Measurements from ENCODE around the gene SETDB2.

Gene SETDB2

GRCh38 chr13:49527123-49527522 lies 83.0 kb downstream of the SETDB2 start:
- Histone ChIP-seq H3K27me3 (ENCODE audit: insufficient read depth, low read length, poor library complexity, severe bottlenecking) (no peaks in the 10 kb centered on the region), H3F3A (ENCODE audit: low read depth) (no peaks in the 10 kb centered on the region), H3K4me2 (ENCODE audit: low read depth, low read length, poor library complexity, severe bottlenecking) (no peak overlapping the region), H2AFZ (ENCODE audit: low read length) (no peak overlapping the region), H3K4me1 (ENCODE audit: insufficient read depth, low read length, poor library complexity, severe bottlenecking) (no peaks in the 10 kb centered on the region), H3K9me2 (replicated peaks; ENCODE audit: low read depth, low read length) (no peaks in the 10 kb centered on the region), H3K9me3 (ENCODE audit: insufficient read depth, low read depth, low read length) (no peaks in the 10 kb centered on the region), H4K20me1 (ENCODE audit: insufficient read depth, low read length, poor library complexity, severe bottlenecking) (no peaks in the 10 kb centered on the region), H3K36me3 (ENCODE audit: insufficient read depth, low read length) (no peaks in the 10 kb centered on the region), H3K9ac (ENCODE audit: low read depth, low read length, poor library complexity, severe bottlenecking) (no peak overlapping the region), H3K79me2 (ENCODE audit: insufficient read depth, low read length) (no peaks in the 10 kb centered on the region), H3K4me3 (ENCODE audit: low read length, poor library complexity, severe bottlenecking) (no peak overlapping the region)
- no peak for TF ChIP-seq EZH2phosphoT487 (IDR thresholded peaks at IDR 0.05; ENCODE audit: borderline replicate concordance)
- no peak for TF ChIP-seq CTCF (conservative IDR thresholded peaks at IDR 0.05; ENCODE audit: low read length)

- H3K9ac ChIP-seq (ENCODE audit: low read depth, low read length, poor library complexity, severe bottlenecking): no peak overlapping the region
- no peak overlapping the region for H2AFZ ChIP-seq (ENCODE audit: low read length)
- H3K27me3 ChIP-seq (ENCODE audit: insufficient read depth, low read length, poor library complexity, severe bottlenecking): no peaks in the 10 kb centered on the region
- no peaks in the 10 kb centered on the region for H4K20me1 ChIP-seq (ENCODE audit: insufficient read depth, low read length, poor library complexity, severe bottlenecking)
- H3F3A ChIP-seq (ENCODE audit: low read depth): no peaks in the 10 kb centered on the region
- H3K4me1 ChIP-seq (ENCODE audit: insufficient read depth, low read length, poor library complexity, severe bottlenecking): no peaks in the 10 kb centered on the region
- no peak overlapping the region for H3K4me2 ChIP-seq (ENCODE audit: low read depth, low read length, poor library complexity, severe bottlenecking)
- H3K9me3 ChIP-seq (ENCODE audit: insufficient read depth, low read depth, low read length): no peaks in the 10 kb centered on the region
- no peak overlapping the region for H3K4me3 ChIP-seq (ENCODE audit: low read length, poor library complexity, severe bottlenecking)
- no peaks in the 10 kb centered on the region for H3K79me2 ChIP-seq (ENCODE audit: insufficient read depth, low read length)
- no peaks in the 10 kb centered on the region for H3K9me2 ChIP-seq (replicated peaks; ENCODE audit: low read depth, low read length)
- no peaks in the 10 kb centered on the region for H3K36me3 ChIP-seq (ENCODE audit: insufficient read depth, low read length)
- no peak for TF ChIP-seq CTCF (conservative IDR thresholded peaks at IDR 0.05; ENCODE audit: low read length)
Measured at GRCh38 chr13:49528161-49528560, 84.1 kb downstream of the SETDB2 start.

GRCh38 chr13:49530457-49530856 lies 86.4 kb downstream of the SETDB2 start:
- Histone ChIP-seq H3K27me3 (ENCODE audit: insufficient read depth, low read length, poor library complexity, severe bottlenecking) (no peaks in the 10 kb centered on the region), H3K4me3 (ENCODE audit: low read length, poor library complexity, severe bottlenecking) (no peak overlapping the region), H3K9me3 (ENCODE audit: insufficient read depth, low read depth, low read length) (no peaks in the 10 kb centered on the region), H3F3A (ENCODE audit: low read depth) (no peaks in the 10 kb centered on the region), H3K4me1 (ENCODE audit: insufficient read depth, low read length, poor library complexity, severe bottlenecking) (no peaks in the 10 kb centered on the region), H4K20me1 (ENCODE audit: insufficient read depth, low read length, poor library complexity, severe bottlenecking) (no peaks in the 10 kb centered on the region), H3K9ac (ENCODE audit: low read depth, low read length, poor library complexity, severe bottlenecking) (no peak overlapping the region), H3K79me2 (ENCODE audit: insufficient read depth, low read length) (no peaks in the 10 kb centered on the region), H3K9me2 (replicated peaks; ENCODE audit: low read depth, low read length) (no peaks in the 10 kb centered on the region), H2AFZ (ENCODE audit: low read length) (no peak overlapping the region), H3K4me2 (ENCODE audit: low read depth, low read length, poor library complexity, severe bottlenecking) (no peak overlapping the region), H3K36me3 (ENCODE audit: insufficient read depth, low read length) (peaks cover 8% of the 10 kb centered on the region; the same call in 1 of the 2 replicates)
- TF ChIP-seq EZH2phosphoT487 (IDR thresholded peaks at IDR 0.05; ENCODE audit: borderline replicate concordance) (no peak), CTCF (conservative IDR thresholded peaks at IDR 0.05; ENCODE audit: low read length) (no peak)
